Pancreas (tissue), 10 donors: Measurements from ENCODE around the gene NSUN6. TPM values are rescaled to one million over a fixed set of nuclear protein-coding genes. Genes with fewer than 3 reads are reported as not detected.

Source experiments
- ATAC-seq, 4 donors: fragments of 200-7000 bp; cut with Tn5 transposase; one replicate each; pipeline versions ENCODE4 v1.8.0 to v1.9.1; 2020; ENCODE audit warnings: mild to moderate bottlenecking in 4 of 4, moderate library complexity in 4 of 4
- DNase-seq, 6 donors: peaks; one replicate each; pipeline ENCODE4 v3.0.0-alpha.2; 2020
- FAIRE-seq: peaks from 2 replicates; lab custom pipeline; 2012; peaks lifted over from hg19 to GRCh38; lab: Jason Lieb, UNC
- H3K27ac ChIP-seq, 4 donors: fragments of 200-600 bp; sonication (generic); 1 replicate in 3 of 4; 2 replicates in 1 of 4; pipeline versions ENCODE4 v1.5.0 to v1.8.0; 2020
- H3K27me3 ChIP-seq, 4 donors: fragments of 200-600 bp; one replicate each; pipeline ENCODE4 v1.8.0; 2021
- H3K36me3 ChIP-seq, 3 donors: fragments of 200-600 bp; sonication (generic) in 1 of 3; one replicate each; pipeline versions ENCODE4 v1.5.0 to v1.8.0; 2020 to 2021
- H3K4me1 ChIP-seq, 3 donors: fragments of 200-600 bp; one replicate each; pipeline ENCODE4 v1.8.0; 2021
- H3K4me3 ChIP-seq, 4 donors: fragments of 200-600 bp; sonication (generic) in 2 of 4; one replicate each; pipeline versions ENCODE4 v1.5.0 to v1.8.0; 2020 to 2021
- H3K9me3 ChIP-seq, 4 donors: fragments of 200-600 bp; one replicate each; pipeline ENCODE4 v1.8.0; 2021
- CTCF ChIP-seq, 4 donors: fragments of 200-600 bp; sonication (generic) in 3 of 4; IDR thresholded peaks; one replicate each; pipeline versions ENCODE4 v1.5.0 to v1.8.0; 2021; ENCODE audit warnings: antibody characterized with exemption in 4 of 4
- WGBS, 2 donors: extraction: QIAGEN DNeasy Blood & Tissue Kit; methylation state at CpG; one replicate each; pipeline ENCODE4 v1.1.7; 2013; 5-methylcytosine and 5-hydroxymethylcytosine counted together
- intact Hi-C, 3 donors: fragments of 100-400 bp; cut with DNase I; formaldehyde crosslinking; loops; one replicate each; pipeline versions ENCODE4 v1.11.1 to v1.14.2; 2022
- polyA plus RNA-seq, 2 donors: library from polyadenylated mRNA; stranded (reverse); fragments of 200-250 nt; gene quantifications; one replicate each; pipeline ENCODE4 v1.2.3, GENCODE V29; 2013
- total RNA-seq, 6 donors: library from RNA; stranded (reverse); fragmentation: NEBNext Ultra II Directional in 4 of 6; extraction: Animal tissue kit (Norgen Biotek cat#: 25700) in 4 of 6; gene quantifications; one replicate each; pipeline versions ENCODE4 v1.2.1 to v1.2.4, GENCODE V29; 2021 to 2023
- donor health status: healthy with polysubstance abuse.
- donor health status: DM: no; HTN: no; CAD: no; lungs with moderate emphysema.
- donor health status: DM: no; HTN: no; CAD: no.
- donor health status: control.
- donor health status: control.
- donor health status: Bipolar disorder and iron deficiency.
- donor health status: DM: yes; HTN: yes; CAD: no.
- donor health status: DM: no; HTN: no; CAD: no.
- donor health status: DM: no; HTN: no; CAD: no.
- donor health status: DM: yes; HTN: yes; CAD: no.

NSUN6 gene
- total and polyA plus RNA-seq, 8 donors: 7.3 to 16.5 (median 8.5) TPM

DNA sequence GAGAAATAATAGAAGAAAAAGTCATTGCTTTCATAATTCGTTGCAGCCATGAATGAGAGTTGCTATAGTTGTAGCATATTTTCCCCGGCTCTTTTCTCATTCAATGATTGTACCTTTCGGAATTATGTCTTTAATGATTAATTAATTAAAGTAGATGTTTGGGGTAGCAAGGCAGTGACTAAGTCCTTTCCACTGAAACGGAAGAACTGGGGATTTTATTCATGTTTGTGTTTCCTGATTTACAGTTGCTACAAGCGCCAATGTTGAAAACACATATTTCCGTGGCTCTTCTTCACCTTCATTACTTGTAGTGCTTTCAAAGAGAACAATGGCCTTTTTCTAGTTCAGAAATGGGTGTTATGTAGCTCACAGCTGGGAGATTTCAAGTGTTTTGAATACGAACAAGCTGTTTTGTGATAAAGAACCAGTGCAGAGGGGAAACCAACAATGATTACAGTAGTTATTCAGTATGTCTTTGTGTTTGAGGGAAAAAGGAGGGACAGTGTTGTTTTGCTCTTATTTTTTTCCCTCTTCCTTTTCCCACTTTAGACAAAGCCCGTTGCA, 153.5 kb downstream of the NSUN6 start:
- 88% methylated on average over 8 of the region's 8 CpGs for WGBS, 2 donors
- Histone ChIP-seq H3K9me3 (no peaks in the 10 kb centered on the region), H3K4me3 (no peak overlapping the region), H3K4me1 (no peaks in the 10 kb centered on the region), H3K27ac (no peak overlapping the region), H3K36me3 (no peaks in the 10 kb centered on the region), H3K27me3 (no peaks in the 10 kb centered on the region)
- no peak for ATAC-seq
- no peak for TF ChIP-seq CTCF (IDR thresholded peaks at IDR 0.05)
- no peak for DNase-seq
- no peak for FAIRE-seq
- intact Hi-C loops: no loop called here

Other genes with a start within 250 kb of the NSUN6 start
- 10 to 100 TPM in 1 of 6 donors, 1 to 10 TPM in 5; 5.4 to 10.0 (median 6.7) TPM for gene ARL5B, start 7.8 kb upstream of the NSUN6 start, total RNA-seq
- gene ARL5B, start 7.8 kb upstream of the NSUN6 start, polyA plus RNA-seq: 1 to 10 TPM; 2.1 to 4.8 TPM